BLaER1 (cell line): ENCODE data around the gene CDC42.

Source experiments
- H3K27ac ChIP-seq: shearing (Covaris generic); formaldehyde crosslinking; 2 replicates; pipeline ENCODE4 v1.8.1; 2022
- H3K27me3 ChIP-seq: shearing (Covaris generic); formaldehyde crosslinking; 2 replicates; pipeline ENCODE4 v1.8.1; 2022
- H3K36me3 ChIP-seq: shearing (Covaris generic); formaldehyde crosslinking; 2 replicates; pipeline ENCODE4 v1.8.1; 2022
- H3K4me1 ChIP-seq: shearing (Covaris generic); formaldehyde crosslinking; 2 replicates; pipeline ENCODE4 v1.8.1; 2022
- H3K4me2 ChIP-seq: shearing (Covaris generic); formaldehyde crosslinking; 2 replicates; pipeline ENCODE4 v1.8.1; 2022
- H3K4me3 ChIP-seq: shearing (Covaris generic); formaldehyde crosslinking; 2 replicates; pipeline ENCODE4 v1.8.1; 2022
- H3K9ac ChIP-seq: shearing (Covaris generic); formaldehyde crosslinking; 2 replicates; pipeline ENCODE4 v1.8.1; 2022
- H3K9me3 ChIP-seq: shearing (Covaris generic); formaldehyde crosslinking; 2 replicates; pipeline ENCODE4 v1.8.1; 2022
- H4K20me1 ChIP-seq: shearing (Covaris generic); formaldehyde crosslinking; 2 replicates; pipeline ENCODE4 v1.8.1; 2022
- Cebpa-rat ChIP-seq: shearing (Covaris generic); IDR thresholded peaks from 2 replicates; pipeline ENCODE4 v1.8.1; 2022

CDC42 gene

GRCh38 chr1:22050330-22050729 lies 2.2 kb upstream of the CDC42 start:
- Histone ChIP-seq H3K4me1 (peaks cover 21% of the 10 kb centered on the region), H3K36me3 (no peaks in the 10 kb centered on the region), H3K27ac (no peak overlapping the region), H4K20me1 (peaks cover 22% of the 10 kb centered on the region), H3K9me3 (no peaks in the 10 kb centered on the region), H3K4me2 (no peak overlapping the region), H3K27me3 (no peaks in the 10 kb centered on the region), H3K4me3 (no peak overlapping the region), H3K9ac (no peak overlapping the region)
- no peak for TF ChIP-seq Cebpa-rat

GRCh38 chr1:22051607-22052114 lies 848 bp upstream of the CDC42 start:
- Histone ChIP-seq H3K9ac (no peak overlapping the region), H3K9me3 (no peaks in the 10 kb centered on the region), H3K4me3 (peak overlapping the region; percentile 86), H3K4me2 (peak overlapping the region; percentile 76), H3K27ac (peak overlapping the region; percentile 94; the same call in 1 of the 2 replicates), H3K27me3 (no peaks in the 10 kb centered on the region), H4K20me1 (peaks cover 36% of the 10 kb centered on the region), H3K36me3 (no peaks in the 10 kb centered on the region; the same call in 1 of the 2 replicates), H3K4me1 (peaks cover 34% of the 10 kb centered on the region)
- TF ChIP-seq Cebpa-rat = no peak

GRCh38 chr1:22053017-22053860 lies 730 bp downstream of the CDC42 start:
- Histone ChIP-seq H3K4me1 (peaks cover 40% of the 10 kb centered on the region), H3K9ac (peak overlapping the region; percentile 93), H4K20me1 (peaks cover 51% of the 10 kb centered on the region), H3K36me3 (peaks cover 15% of the 10 kb centered on the region), H3K27ac (peak overlapping the region; percentile 94), H3K4me3 (peak overlapping the region; percentile 86), H3K9me3 (no peaks in the 10 kb centered on the region), H3K4me2 (peak overlapping the region; percentile 86), H3K27me3 (no peaks in the 10 kb centered on the region)
- peak; percentile 56; the same call in 1 of the 2 replicates for TF ChIP-seq Cebpa-rat

- Histone ChIP-seq H3K36me3 (peaks cover 23% of the 10 kb centered on the region), H4K20me1 (peaks cover 60% of the 10 kb centered on the region), H3K4me2 (peak overlapping the region; percentile 86), H3K27ac (peak overlapping the region; percentile 94), H3K9ac (peak overlapping the region; percentile 93), H3K27me3 (no peaks in the 10 kb centered on the region), H3K9me3 (no peaks in the 10 kb centered on the region), H3K4me3 (peak overlapping the region; percentile 86), H3K4me1 (peaks cover 43% of the 10 kb centered on the region)
- TF ChIP-seq Cebpa-rat = no peak
Observed at GRCh38 chr1:22053861-22054770, 1.6 kb downstream of the CDC42 start.

- Histone ChIP-seq H3K4me3 (no peak overlapping the region), H3K27me3 (no peaks in the 10 kb centered on the region), H3K9me3 (no peaks in the 10 kb centered on the region), H3K27ac (no peak overlapping the region), H4K20me1 (peaks cover 74% of the 10 kb centered on the region), H3K4me2 (peak overlapping the region; percentile 61), H3K36me3 (peaks cover 25% of the 10 kb centered on the region), H3K9ac (no peak overlapping the region), H3K4me1 (peaks cover 57% of the 10 kb centered on the region)
- TF ChIP-seq Cebpa-rat = no peak
Observed at GRCh38 chr1:22055463-22055862, 3.0 kb downstream of the CDC42 start.

GRCh38 chr1:22056043-22056442 lies 3.5 kb downstream of the CDC42 start:
- peaks cover 79% of the 10 kb centered on the region for H4K20me1 ChIP-seq
- no peaks in the 10 kb centered on the region for H3K9me3 ChIP-seq
- TF ChIP-seq Cebpa-rat = no peak
- peaks cover 63% of the 10 kb centered on the region for H3K4me1 ChIP-seq
- no peaks in the 10 kb centered on the region for H3K27me3 ChIP-seq
- no peak overlapping the region for H3K27ac ChIP-seq
- no peak overlapping the region for H3K9ac ChIP-seq
- no peak overlapping the region for H3K4me3 ChIP-seq
- H3K4me2 ChIP-seq = peak overlapping the region; percentile 61
- H3K36me3 ChIP-seq = peaks cover 25% of the 10 kb centered on the region

- no peaks in the 10 kb centered on the region for H3K27me3 ChIP-seq
- no peak overlapping the region for H3K27ac ChIP-seq
- peak overlapping the region; percentile 61 for H3K4me2 ChIP-seq
- H3K4me3 ChIP-seq = no peak overlapping the region
- peaks cover 61% of the 10 kb centered on the region for H3K4me1 ChIP-seq
- no peak for TF ChIP-seq Cebpa-rat
- no peak overlapping the region for H3K9ac ChIP-seq
- H4K20me1 ChIP-seq = peaks cover 88% of the 10 kb centered on the region
- H3K9me3 ChIP-seq = no peaks in the 10 kb centered on the region
- H3K36me3 ChIP-seq = peaks cover 25% of the 10 kb centered on the region
Observed at GRCh38 chr1:22056936-22057335, 4.4 kb downstream of the CDC42 start.

- peaks cover 98% of the 10 kb centered on the region for H4K20me1 ChIP-seq
- H3K27ac ChIP-seq = no peak overlapping the region
- H3K27me3 ChIP-seq = no peaks in the 10 kb centered on the region
- no peak overlapping the region for H3K4me3 ChIP-seq
- TF ChIP-seq Cebpa-rat = no peak
- no peak overlapping the region for H3K9ac ChIP-seq
- H3K4me2 ChIP-seq = no peak overlapping the region
- peaks cover 57% of the 10 kb centered on the region for H3K4me1 ChIP-seq
- H3K9me3 ChIP-seq = no peaks in the 10 kb centered on the region
- H3K36me3 ChIP-seq = peaks cover 25% of the 10 kb centered on the region
Observed at GRCh38 chr1:22057861-22058260, 5.4 kb downstream of the CDC42 start.

- no peak for TF ChIP-seq Cebpa-rat
- peaks cover 13% of the 10 kb centered on the region for H3K4me1 ChIP-seq
- H3K4me2 ChIP-seq = no peak overlapping the region
- H3K9me3 ChIP-seq = peaks cover 22% of the 10 kb centered on the region
- peaks cover 65% of the 10 kb centered on the region for H3K36me3 ChIP-seq
- no peak overlapping the region for H3K4me3 ChIP-seq
- H3K9ac ChIP-seq = no peak overlapping the region
- no peak overlapping the region for H3K27ac ChIP-seq
- H3K27me3 ChIP-seq = no peaks in the 10 kb centered on the region
- H4K20me1 ChIP-seq = peaks cover 100% of the 10 kb centered on the region
Observed at GRCh38 chr1:22064751-22065402, 12.4 kb downstream of the CDC42 start.
